HG03159 (cell line): ENCODE measurements around the gene SMARCE1.

Experiments
- ATAC-seq: cut with Tn5 transposase; IDR thresholded peaks from one replicate; pipeline ENCODE4 v1.9.1; 2021; ENCODE audit warnings: mild to moderate bottlenecking, moderate library complexity; ENCODE audit not compliant: unreplicated experiment

The SMARCE1 gene

GRCh38 chr17:40613467-40614154 lies 34.0 kb downstream of the SMARCE1 start:
- no peak for ATAC-seq

- ATAC-seq, result no peak
Measured at GRCh38 chr17:40612599-40613244, 34.9 kb downstream of the SMARCE1 start.

- ATAC-seq, result no peak
Measured at GRCh38 chr17:40611840-40612474, 35.7 kb downstream of the SMARCE1 start.

GRCh38 chr17:40610359-40610758 lies 37.3 kb downstream of the SMARCE1 start:
- ATAC-seq, result no peak

GRCh38 chr17:40608061-40608581 lies 39.5 kb downstream of the SMARCE1 start:
- no peak for ATAC-seq

GRCh38 chr17:40607641-40608040 lies 40.0 kb downstream of the SMARCE1 start:
- ATAC-seq, result no peak

GRCh38 chr17:40606548-40607353 lies 40.9 kb downstream of the SMARCE1 start:
- ATAC-seq, result no peak

- no peak for ATAC-seq
Measured at GRCh38 chr17:40605306-40605705, 42.3 kb downstream of the SMARCE1 start.

- ATAC-seq, result no peak
Measured at GRCh38 chr17:40604327-40605080, 43.1 kb downstream of the SMARCE1 start.

GRCh38 chr17:40602445-40603443 lies 44.9 kb downstream of the SMARCE1 start:
- ATAC-seq, result no peak

GRCh38 chr17:40600486-40601046 lies 47.1 kb downstream of the SMARCE1 start:
- no peak for ATAC-seq

GRCh38 chr17:40599468-40599763 lies 48.2 kb downstream of the SMARCE1 start:
- no peak for ATAC-seq

GRCh38 chr17:40598619-40599467 lies 48.8 kb downstream of the SMARCE1 start:
- ATAC-seq, result peak; percentile 70

GRCh38 chr17:40598301-40598618 lies 49.4 kb downstream of the SMARCE1 start:
- no peak for ATAC-seq

GRCh38 chr17:40597556-40598300 lies 49.9 kb downstream of the SMARCE1 start:
- ATAC-seq, result no peak

GRCh38 chr17:40597156-40597555 lies 50.5 kb downstream of the SMARCE1 start:
- no peak for ATAC-seq

GRCh38 chr17:40596261-40596919 lies 51.2 kb downstream of the SMARCE1 start:
- no peak for ATAC-seq
